Measurements from ENCODE around the gene THAP5.
"Not testable (repeated sequence)": the region's sequence is repeated elsewhere in the genome, so short reads cannot be mapped to it uniquely, and the experiment has no call there.

Gene THAP5

DNA sequence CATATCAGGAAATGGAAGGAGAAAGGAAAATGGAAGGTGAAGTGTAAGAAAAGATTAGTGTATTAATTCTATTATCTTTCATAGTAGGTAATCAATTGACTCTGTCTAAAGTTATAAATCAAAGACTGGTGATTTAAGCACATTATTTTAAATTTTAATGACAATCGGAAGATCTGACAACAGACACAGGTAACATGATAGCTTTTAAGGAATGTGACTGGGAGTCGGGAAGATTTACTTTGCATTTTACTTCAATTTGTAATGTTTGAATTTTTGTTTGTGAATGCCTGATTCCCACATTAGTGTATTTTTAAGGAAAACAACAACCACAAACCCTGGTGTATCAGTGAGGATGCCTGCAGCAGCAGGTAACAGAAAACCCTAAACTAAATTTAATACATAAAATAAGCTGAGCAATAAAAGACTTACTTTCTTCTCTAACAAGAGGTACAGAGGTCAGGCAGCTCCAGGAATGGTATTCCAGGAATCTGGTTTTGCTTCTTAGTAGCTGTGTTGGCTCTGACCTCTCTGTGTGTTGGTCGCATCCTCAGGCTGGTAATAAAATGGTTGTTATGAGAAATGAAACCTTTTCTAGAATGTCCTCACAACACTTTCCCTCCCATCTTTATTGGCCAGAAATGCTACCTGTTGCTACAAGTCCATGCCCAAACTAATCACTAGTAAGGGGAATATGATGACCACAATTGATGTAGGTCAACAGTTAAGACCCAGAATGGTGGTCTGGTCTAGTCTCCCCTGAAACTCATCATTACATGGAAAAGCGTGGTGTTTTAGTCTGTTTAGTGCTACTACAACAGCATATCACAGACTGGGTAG is 12.4 kb upstream of the THAP5 start:
- no peak for DNase-seq

DNA sequence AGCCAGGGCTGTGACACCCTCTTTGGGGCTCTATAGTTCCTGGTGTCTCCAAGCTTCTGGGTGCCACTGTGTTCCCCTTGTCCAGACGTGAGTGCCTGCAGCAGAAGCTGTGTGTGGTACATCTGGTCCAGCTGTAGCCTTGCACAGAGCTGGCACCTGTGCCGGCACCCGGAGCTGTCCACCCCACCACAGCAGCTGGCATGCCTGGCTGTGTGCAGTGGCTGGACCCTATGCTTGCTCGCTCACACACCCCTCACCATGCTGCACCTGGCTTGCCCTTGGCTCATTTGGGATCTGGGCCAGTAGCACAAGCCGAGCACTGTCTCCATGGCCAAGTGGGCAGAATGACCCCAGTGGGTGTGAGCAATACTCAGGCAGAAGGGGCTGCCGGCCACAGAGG is 10.8 kb upstream of the THAP5 start:
- DNase-seq, result no peak

DNA sequence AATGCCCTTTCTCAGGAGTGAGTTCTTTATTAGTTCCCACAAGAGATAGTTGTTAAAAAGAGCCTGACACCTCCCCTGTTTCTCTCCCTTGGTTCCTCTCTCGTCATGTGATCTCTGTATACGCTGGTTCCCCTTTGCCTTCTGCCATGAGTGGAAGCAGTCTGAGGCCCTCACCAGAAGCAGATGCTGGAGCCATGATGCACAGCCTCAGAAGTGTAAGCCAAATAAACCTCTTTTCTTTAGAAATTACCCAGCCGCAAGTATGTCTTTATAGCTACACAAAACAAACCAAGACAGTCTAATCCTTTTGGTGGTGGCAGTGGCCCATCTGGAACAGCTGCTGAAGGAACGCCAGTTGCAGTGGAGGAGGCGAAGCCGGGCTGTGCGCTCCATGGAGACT is 9.4 kb upstream of the THAP5 start:
- no peak for DNase-seq

DNA sequence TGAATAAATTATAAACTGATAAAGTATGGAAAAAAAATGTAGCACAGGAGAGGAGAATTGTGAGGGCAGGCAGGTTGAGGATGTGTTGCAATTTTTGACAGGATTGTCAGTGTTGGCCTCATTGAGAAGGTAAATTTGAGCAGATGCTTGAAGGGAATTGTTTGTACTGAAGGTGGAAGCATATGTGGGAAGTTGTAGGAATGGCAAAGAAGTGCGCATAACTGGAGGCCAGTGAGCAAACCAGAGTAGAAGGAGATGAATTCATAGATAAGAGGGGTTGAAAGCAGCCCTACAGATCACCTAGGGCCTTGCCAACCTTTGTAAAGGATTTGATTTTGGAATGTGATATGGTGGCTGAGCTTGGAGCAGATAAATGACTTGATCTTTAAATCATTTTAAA is 6.6 kb upstream of the THAP5 start:
- no peak for DNase-seq

DNA sequence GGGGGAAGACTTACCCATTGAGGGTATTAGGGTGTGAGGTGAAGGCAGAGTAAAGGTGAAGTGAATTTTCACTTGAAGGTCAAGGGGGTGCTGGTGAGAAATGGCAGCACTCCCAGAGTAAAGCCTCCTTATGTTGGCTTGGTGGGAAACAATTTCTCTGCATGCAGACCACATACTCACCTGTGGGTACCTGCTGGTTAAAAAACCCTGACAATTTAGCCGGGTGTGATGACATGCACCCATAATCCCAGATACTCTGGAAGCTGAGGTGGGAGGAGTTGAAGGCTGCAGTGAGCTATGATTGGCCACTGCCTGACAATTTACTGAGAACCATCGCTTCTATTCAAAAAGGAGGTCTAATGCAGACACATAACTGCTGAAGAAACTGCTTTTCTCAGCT is 5.7 kb upstream of the THAP5 start:
- no peak for DNase-seq

DNA sequence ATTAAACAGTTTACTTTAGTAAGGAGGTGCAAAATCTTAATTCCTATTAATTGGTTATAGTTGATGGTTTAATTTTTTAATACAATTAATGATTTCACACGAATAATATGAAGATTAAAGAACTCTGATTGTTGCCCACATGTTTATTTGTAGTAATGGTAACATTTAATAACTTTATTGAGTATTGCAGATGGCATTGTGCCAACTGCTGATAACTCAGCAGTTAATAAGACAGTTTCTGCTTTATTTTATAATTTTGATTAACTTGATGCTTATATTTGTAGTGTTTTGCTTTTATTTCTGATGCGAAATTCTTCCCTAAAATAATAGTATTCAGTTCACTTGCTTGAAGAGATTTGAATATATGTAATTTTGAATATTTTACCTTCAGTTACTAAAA is 3.0 kb upstream of the THAP5 start:
- no peak for DNase-seq

DNA sequence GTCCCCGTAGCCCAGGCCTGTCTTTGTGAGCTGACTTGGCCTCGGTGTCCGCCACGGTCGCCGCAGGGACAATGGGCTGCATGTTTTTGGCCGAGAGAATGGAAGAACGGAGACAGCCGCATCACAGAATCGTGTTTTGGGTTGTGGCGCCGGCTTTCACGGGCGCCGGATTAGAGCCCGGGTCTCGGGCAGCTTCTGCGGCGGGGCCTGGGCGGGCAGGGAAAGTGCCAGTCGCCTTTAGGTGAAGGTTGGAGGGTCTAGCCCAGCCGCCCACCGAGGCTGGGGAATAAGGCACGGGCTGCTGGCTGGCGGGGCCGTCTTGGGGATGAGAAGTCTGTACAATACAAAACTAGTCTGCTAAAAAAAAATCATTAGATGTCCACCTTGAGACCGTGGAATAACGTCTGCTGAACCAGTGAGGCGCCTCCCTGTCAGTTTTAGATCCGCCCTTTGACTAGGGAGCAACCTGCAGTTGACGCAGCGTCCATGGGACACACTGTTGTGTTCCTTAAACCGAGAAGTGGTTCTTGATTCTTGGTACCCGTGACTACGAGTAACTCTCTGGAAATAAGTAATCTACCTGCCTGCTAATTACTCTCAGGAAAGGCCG is 745 bp upstream of the THAP5 start:
- peak; percentile 51 for DNase-seq

DNA sequence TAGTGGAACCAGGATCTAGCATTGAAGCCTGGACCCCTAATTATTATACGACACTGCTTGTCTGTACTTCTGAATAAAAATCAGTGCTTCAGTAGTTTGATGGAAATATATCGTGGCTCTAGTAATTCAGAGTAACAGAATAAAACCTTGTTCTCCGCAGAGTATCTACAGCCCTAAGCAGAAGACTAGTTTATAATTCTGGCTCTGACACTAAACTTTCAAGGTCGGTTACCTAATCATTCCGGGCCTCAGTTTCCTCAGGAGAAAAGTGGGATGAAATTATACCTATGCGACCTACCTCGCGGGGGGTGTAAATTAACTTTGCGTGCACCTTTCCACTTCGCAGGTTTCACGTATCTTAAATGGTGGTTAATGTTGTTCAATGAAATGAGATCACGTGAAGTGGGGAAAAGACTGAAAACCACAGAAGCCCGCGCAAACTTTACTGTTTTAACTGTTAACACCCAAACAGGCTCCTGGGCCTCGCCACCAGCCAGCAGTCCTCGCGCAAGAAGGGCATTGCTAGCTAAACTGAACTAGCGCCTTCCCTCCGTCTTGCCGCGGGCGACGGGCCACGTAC is 615 bp downstream of the THAP5 start:
- peak; percentile 54 for DNase-seq

DNA sequence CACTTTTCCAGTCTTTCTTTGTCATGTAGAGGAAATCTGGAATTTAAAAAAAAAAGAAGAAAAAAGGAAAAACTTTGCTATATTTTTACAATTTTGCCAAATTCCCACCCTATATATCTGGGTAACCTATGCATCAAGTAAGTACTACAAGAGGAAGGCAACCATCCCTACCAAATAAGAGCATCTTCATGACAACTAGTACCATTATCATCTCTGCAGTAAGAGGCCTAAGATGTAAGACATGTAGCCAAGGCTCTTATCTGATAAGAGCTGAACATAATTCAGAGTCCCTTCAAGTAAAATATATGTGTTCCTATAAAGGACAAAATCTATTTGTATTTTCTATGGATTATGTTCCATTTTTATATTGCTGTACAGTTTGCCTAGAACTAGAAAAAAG is 3.5 kb downstream of the THAP5 start:
- no peak for DNase-seq

DNA sequence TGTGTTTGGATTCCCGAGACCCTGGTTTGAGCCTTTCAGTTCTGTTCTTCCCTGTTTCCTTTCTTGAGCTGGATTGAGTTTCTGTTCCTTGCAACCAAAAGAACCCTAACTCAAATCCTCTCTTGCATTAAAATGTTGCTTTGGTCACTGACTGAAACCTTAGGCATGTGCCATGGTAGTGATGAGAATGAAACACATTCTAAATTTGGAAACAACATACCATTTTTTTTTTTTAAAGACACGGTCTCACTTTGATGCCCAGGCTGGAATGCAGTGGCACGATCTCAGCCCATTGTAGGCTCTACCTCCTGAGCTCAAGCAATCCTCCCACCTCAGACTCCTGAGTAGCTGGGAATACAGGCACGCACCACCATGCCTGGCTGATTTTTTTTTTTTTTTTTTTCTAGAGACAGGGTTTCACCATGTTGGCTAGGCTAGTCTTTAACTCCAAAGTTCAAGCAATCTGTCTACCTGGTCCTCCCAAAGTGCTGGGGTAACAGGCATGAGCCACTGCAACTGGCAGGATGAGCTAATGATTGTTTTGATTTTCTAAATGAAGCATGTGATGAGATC is 8.4 kb downstream of the THAP5 start:
- DNase-seq, result no peak

DNA sequence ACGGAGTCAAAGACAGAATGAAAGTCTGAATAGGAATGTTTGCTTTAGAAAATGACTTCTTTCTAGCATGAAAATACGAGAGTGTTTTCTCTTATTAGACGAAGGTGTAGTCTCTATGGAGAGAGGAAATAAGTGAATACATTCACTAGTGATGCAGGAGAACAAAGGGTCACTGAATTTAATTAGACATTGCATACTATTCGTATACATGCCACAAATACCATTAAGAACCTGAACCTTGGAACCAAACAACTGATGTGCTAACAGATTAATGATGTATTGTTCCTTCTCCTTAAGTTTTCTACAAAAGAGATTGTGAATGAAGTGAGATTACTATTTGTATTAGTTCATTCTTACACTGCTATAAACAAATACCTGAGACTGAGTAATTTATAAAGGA is 10.3 kb downstream of the THAP5 start:
- no peak for DNase-seq

DNA sequence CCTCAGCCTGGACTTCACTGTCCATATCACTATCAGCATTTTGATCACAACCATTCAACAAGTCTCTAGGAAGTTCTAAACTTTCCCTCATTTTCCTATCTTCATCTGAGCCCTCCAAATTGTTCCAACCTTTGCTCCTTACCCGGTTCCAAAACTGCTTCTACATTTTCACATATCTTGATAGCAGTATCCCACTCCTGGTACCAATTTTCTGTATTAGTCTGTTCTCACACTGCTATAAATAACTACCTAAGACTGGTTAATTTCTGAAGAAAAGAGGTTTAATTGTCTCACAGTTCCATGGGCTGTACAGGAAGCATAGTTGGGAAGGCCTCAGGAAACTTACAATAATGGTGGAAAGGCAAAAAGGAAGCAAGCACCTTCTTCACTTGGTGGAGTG is 11.9 kb downstream of the THAP5 start:
- no peak for DNase-seq

DNA sequence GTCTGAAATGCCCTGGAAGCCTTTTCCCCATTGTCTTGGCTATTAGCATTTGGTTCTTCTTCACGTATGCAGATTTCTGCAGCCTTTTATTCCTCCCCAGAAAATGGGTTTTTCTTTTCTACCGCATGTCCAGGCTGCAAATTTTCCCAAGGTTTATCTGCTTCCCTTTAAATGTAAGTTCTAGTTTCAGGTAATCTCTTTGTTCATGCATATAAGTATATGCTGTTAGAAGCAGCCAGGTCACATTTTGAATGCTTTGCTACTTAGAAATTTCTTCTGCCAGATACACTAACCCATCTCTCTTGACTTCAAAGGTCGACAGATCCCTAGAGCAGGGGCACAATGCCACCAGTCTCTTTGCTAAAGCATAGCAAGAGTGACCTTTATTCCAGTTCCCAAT is 12.3 kb downstream of the THAP5 start:
- no peak for DNase-seq

DNA sequence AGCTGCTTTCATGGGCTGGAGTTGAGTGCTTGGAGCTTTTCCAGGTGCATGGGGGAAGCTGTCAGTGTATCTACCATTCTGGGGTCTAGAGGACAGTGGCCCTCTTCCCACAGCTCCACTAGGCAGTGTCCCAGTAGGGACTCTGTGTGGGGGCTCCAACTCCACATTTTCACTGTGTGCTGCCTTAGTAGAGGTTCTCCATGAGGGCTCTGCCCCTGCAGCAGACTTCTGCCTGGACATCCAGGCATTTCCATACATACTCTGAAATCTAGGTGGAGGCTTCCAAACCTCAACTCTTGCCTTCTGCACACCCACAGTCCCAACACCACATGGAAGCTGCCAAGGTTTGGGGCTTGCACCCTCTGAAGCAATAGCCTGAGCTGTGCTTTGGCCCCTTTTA is 12.8 kb downstream of the THAP5 start:
- DNase-seq, result not testable (repeated sequence)

DNA sequence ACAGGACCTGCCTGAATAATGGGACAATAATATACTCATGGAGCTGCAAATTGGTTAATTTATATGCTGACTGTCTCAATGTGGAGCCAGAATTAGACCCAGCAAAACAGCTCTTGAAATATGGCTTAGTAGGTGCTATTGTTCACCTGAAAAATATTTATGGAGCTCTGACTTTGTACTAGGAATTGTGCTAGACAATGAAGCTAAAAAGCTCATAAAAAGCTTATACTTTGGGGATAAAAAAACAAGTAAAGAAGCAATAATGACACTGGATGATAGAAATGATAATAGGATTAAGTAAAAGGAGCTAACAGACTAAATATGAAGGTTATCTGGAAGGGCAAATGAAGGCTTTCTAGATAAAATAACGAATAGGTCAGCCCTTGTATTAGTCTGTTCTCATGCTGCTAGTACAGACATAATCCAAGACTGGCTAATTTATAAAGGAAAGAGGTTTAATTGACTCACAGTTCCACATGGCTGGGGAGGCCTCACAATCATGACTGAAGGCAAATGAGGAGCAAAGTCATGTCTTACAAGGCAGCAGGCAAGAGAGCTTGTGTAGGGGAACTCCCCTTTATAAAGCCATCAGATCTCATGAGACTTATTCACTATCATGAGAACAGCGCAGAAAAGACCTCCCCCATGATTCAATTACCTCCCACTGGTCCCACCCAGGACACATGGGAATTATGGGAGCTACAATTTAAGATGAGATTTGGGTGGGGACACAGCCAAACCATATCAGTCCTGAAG is 21.2 kb downstream of the THAP5 start:
- not testable (repeated sequence) for DNase-seq

DNA sequence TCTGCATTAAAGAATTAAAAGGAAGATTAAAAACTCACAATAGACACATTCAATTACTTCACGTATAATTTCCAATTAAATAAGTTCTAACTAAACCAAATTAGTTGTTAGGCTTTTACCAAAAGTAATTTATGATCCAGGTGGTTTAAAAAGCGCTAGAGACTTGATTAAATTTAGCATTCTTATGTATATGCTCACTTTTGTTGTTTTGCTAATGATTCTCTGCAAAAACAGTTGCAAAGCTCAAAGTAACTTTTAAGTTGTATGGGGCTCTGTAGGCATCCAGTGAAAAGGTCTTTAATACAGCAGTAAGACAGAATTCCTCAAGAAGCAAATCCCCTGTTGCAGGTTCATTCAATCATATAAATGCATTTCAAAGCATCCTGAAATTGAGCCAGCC is 28.0 kb downstream of the THAP5 start:
- DNase-seq, result no peak

DNA sequence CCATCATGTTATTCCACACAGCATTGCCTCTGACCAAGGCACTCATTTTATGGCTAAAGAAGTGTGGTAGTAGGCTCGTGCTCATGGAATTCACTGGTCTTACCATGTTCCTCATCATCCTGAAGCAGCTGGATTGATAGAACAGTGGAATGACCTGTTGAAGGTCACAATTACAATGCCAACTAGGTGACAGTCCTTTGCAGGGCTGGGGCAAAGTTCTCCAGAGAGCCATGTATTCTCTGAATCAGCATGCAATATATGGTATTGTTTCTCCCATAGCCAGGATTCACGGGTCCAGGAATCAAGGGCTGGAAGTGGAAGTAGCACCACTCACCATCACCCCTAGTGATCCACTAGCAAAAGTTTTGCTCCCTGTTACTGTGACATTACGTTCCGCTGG is 30.8 kb downstream of the THAP5 start:
- DNase-seq, result not testable (repeated sequence)

DNA sequence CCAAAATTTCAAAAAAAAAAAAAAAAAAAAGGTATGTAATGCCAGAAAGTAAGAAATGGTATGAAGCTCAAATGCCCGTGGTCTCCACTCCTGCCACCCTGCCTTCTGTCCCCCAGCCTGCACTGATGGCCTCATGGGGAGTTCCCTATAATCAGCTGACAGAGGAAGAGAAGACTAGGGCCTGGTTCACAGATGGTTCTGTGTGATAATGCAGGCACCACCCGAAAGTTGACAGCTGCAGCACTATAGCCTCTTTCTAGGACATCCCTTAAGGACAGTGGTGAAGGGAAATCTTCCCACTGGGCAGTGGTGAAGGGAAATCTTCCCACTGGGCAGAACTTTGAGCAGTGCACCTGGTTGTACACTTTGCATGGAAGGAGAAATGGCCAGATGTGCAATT is 31.3 kb downstream of the THAP5 start:
- not testable (repeated sequence) for DNase-seq

DNA sequence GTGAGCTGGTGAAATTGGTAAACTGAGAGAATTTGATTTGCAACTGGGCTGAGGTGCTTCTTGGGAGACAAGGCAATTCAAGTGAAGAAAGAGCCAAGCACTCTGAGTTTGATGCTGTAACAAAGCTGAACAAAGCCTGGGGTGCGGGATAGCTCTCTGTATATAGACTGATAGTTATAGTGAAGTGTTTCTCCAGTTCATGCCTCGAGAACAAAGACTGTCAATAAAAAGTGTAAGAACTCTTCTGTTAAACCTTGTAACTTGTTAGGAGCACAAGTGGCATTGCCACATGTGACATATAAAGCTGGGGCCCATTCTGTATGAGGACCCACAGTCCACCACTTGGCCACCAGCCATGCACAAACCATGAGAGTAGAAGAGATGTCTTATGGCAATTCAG is 32.3 kb downstream of the THAP5 start:
- no peak for DNase-seq

DNA sequence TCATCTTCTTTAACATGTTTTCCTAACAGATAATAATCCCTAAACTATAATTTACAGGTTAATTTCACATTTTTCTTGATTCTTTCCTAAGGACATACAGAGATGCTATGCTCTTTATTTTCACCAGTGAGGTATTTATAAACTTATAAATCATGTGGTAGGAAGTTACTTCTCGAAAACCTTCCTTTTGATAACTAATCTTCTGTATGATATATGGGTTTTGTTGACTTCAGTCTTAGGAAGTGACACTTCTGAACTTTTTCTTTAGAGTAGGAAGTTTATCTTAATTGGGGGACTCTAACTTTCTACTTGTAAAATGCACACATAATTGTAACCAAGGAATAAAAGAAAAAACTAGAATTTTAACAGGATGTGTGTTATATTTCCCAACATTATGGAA is 33.8 kb downstream of the THAP5 start:
- no peak for DNase-seq

DNA sequence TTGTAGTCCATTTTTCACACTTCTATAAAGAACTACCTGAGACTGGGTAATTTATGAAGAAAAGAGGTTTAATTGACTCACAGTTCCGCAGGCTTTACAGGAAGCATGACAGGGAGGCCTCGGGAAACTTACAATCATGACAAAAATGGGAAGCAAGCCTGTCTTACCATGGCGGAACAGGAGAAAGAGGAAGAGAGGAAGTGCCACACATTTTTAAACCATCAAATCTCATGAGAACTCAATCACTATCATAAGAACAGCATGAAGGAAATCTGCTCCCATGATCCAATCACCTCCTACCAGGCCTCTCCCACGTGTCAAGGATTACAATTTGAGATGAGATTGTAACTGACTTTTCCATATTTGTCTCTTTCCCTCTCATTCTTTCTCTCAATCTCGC is 34.2 kb downstream of the THAP5 start:
- DNase-seq, result no peak

DNA sequence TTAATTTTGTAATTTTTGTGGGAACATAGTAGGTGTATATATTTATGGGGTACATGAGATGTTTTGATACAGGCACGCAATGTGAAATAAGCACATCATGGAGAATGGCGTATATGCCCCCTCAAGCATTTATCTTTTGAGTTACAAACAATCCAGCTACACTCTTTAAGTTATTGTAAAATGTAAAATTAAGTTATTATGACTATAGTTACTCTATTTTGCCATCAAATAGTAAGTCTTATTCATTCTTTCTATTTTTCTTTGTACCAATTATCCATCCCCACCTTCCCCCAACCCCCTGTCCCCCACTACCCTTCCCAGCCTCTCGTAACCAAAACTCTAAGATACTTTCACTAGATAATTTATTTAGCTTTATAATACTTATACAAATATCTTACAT is 35.8 kb downstream of the THAP5 start:
- DNase-seq, result no peak

DNA sequence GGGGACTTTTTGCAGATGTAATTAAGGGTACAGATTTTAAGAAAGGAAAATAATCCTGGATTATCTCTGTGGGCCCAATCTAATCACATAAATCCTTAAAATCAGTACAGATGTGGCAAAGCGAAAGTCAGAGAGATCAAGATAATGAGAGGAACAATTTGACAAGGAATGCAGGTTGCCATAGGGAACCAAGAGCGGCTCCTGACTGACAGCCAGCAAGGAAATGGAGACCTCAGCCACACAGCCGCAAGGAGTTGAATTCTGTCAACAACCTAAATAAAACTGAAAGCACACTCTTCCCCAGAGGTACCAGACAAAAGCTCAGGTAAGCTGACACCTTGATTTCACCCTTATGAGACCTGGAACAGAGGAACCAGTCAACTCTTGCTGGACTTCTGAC is 40.2 kb downstream of the THAP5 start:
- no peak for DNase-seq
